Transverse colon (tissue), 4 donors: ENCODE data around the gene SCRN2. TPM values are rescaled to one million over a fixed set of nuclear protein-coding genes. Genes with fewer than 3 reads are reported as not detected.
A peak's percentile ranks its signal among the peaks of the same experiment; 100 is the strongest.

ENCODE experiments used
- DNase-seq: peaks from one replicate; pipeline ENCODE4 v3.0.0-alpha.2; 2019
- H3K27ac ChIP-seq, 4 donors: fragments of 200-600 bp; sonication (generic); 2 replicates each; pipeline ENCODE4 v1.5.1; 2016 to 2018; ENCODE audit warnings: inconsistent platforms in 4 of 4
- H3K27me3 ChIP-seq: fragments of 200-600 bp; sonication (generic); 2 replicates; pipeline ENCODE4 v1.5.1; 2017; ENCODE audit warnings: inconsistent platforms
- H3K36me3 ChIP-seq, 4 donors: fragments of 200-600 bp; sonication (generic); 2 replicates each; pipeline ENCODE4 v1.5.1; 2017 to 2019; ENCODE audit warnings: inconsistent platforms in 4 of 4
- H3K4me1 ChIP-seq, 4 donors: fragments of 200-600 bp; sonication (generic); 2 replicates each; pipeline ENCODE4 v1.5.1; 2017 to 2020; ENCODE audit warnings: inconsistent platforms in 4 of 4
- H3K4me3 ChIP-seq, 4 donors: fragments of 200-600 bp; sonication (generic); 1 replicate in 1 of 4; 2 replicates in 3 of 4; pipeline versions ENCODE4 v1.5.1 to v1.6.1; 2017 to 2019; ENCODE audit warnings: inconsistent platforms in 4 of 4
- H3K9me3 ChIP-seq, 2 donors: fragments of 200-600 bp; sonication (generic); 2 replicates each; pipeline ENCODE4 v1.5.1; 2017 to 2019; ENCODE audit warnings: inconsistent platforms in 2 of 2
- EP300 ChIP-seq: sonication (generic); formaldehyde crosslinking; IDR thresholded peaks from one replicate; pipeline ENCODE4 v1.6.1; 2017; ENCODE audit warnings: antibody characterized with exemption, low read depth
- POLR2A ChIP-seq: fragments of 450-650 bp; IDR thresholded peaks from one replicate; pipeline ENCODE4 v1.6.1; 2016; ENCODE audit warnings: antibody characterized with exemption, mild to moderate bottlenecking, moderate library complexity
- POLR2AphosphoS5 ChIP-seq, 3 donors: sonication (generic); formaldehyde crosslinking; IDR thresholded peaks; one replicate each; pipeline ENCODE4 v1.6.1; 2016; ENCODE audit warnings: antibody characterized with exemption in 3 of 3
- WGBS, 2 donors: methylation state at CpG; one replicate each; pipeline ENCODE4 v1.1.5; 2018; ENCODE audit warnings: low coverage in 1 of 2; 5-methylcytosine and 5-hydroxymethylcytosine counted together
- in situ Hi-C, 4 donors: fragments of 200-750 bp; cut with MboI; loops; one replicate each; pipeline versions ENCODE4 v1.15.0 to v1.15.1; 2017; ENCODE audit warnings: low sequenced_read_pairs in 3 of 4, low pct_ligation_motif_present in 1 of 4, low pct_unique_long_range_greater_than_20kb in 1 of 4
- intact Hi-C: fragments of 100-400 bp; cut with DNase I; formaldehyde crosslinking; loops from one replicate; pipeline ENCODE4 v1.15.1; 2023; ENCODE audit warnings: low total_unique reads
- total RNA-seq, 4 donors: library from RNA; depleted of rRNA; stranded (reverse); fragments of >200 nt; gene quantifications; one replicate each; pipeline ENCODE4 v1.1.0, GENCODE V29; 2016
- TF ChIP-seq, protein P1 (sequence below), 5 experiments: fragments of 200-600 bp in 3 of 5; fragments of 450-650 bp in 2 of 5; sonication (generic) in 3 of 5; IDR thresholded peaks; 1 replicate in 2 of 5; 2 replicates in 3 of 5; pipeline ENCODE4 v1.5.1; 2016 to 2017; ENCODE audit warnings: antibody characterized with exemption in 5 of 5, inconsistent platforms in 3 of 5, mild to moderate bottlenecking in 2 of 5, moderate library complexity in 1 of 5

Gene SCRN2
- total RNA-seq, 4 donors from 2014 or later, result 37.8 to 164 (median 89.7) TPM

DNA sequence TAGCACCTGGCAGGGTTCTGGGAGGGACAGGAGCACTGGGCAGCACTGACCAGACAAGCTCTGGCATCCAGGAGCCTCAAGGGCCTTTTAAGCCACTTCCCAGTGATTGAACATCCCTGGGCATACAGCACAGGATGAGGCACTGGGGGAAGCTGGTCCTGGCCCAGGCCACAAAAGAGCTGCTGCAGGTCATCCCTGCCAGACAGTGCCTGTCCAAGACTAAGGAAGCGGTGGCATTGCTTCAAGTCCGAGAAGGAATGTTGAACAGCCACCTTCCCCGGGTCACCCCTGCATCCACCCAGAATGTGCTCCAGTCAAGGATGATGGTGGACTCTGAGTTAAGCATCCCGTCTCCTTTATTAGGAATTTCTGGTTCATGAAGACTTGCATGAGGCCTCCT is 18.3 kb downstream of the SCRN2 start:
- intact Hi-C loops, result no loop called here
- 95% methylated on average over 4 of the region's 4 CpGs; no CpG with 5 or more reads in 1 of the 2 donors for WGBS, 2 donors
- H3K27me3 ChIP-seq, result no peaks in the 10 kb centered on the region
- H3K27ac ChIP-seq, result no peak overlapping the region
- in situ Hi-C loops, result no loop called here
- no peak overlapping the region for H3K4me3 ChIP-seq
- H3K36me3 ChIP-seq, result peaks cover 0 to 46% (median 22%) of the 10 kb centered on the region in 4 donors
- no peak for TF ChIP-seq POLR2A
- peaks cover 6 to 31% (median 26%) of the 10 kb centered on the region in 4 donors for H3K4me1 ChIP-seq
- DNase-seq, result no peak
- no peaks in the 10 kb centered on the region for H3K9me3 ChIP-seq

DNA sequence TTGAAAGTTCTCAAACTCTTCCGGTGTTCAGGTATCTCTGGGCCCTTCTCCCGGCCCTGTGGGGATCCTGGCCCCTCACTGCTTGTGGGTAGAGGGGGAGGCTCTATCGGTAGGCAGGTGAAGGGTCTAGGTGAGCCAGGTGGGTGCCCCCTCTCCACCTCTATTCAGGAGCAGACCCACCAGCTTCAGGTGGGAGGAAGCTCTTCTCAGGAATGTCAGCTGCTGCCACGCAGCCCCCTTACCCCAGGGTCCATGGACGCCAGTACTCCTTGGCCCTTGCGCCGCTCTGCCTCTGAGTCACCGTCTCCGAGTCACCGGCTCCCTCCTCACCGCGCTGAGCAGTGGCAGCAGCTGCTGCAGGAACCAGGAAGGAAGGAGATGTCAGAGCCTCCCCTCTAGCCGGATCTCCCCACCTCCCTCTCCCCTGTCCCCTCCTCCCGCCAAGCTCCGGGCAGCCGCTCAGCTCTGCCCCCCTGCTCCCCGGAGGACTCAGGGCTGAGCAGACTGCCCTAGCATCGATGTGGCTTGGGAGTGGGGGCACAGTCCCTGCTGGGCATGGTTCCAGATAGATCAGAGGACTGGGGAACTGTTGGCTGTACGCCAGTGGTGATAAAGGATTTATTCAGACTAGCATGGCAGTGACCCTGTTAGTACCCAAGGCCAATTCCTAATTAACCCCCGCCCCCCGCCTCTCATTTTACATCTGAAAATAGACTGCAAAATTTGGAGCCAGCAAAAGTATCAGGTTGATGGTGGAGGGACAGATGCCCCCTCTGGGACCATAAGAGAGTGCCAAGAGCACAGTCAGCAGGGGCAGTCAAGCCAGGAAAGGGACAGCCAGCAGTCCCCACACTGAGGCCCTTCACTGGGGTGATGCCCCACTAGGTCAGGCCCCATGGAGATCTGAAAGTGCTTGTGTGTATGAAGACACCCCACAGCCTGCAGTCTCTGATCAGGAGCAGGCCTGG is 19.4 kb downstream of the SCRN2 start, which contains the start of gene OSBPL7:
OSBPL7 (minus strand) TSS at position 371 of the 968 bp plus-strand sequence. CDS start 1,516 bp downstream, outside the sequence.
- DNase-seq, result peak; percentile 84
- 3% methylated on average over 21 of the region's 21 CpGs; no CpG with 5 or more reads in 1 of the 2 donors for WGBS, 2 donors
- H3K4me3 ChIP-seq, result peak within 1 kb of the TSS; percentile 43 to 73 (median 56)
- H3K36me3 ChIP-seq, result peaks cover 0 to 48% (median 22%) of the 10 kb centered on the region in 4 donors
- no peaks in the 10 kb centered on the region for H3K9me3 ChIP-seq
- peak; percentile 91 for TF ChIP-seq POLR2A
- TF ChIP-seq POLR2AphosphoS5 (IDR thresholded peaks at IDR 0.05), result peak; percentile 70 to 93 (median 91)
- TF ChIP-seq EP300, result no peak
- intact Hi-C loops, result no loop called here
- in situ Hi-C loops, result no loop called here
- no peaks in the 10 kb centered on the region for H3K27me3 ChIP-seq
- peak within 1 kb of the TSS; percentile 73 to 89 (median 86) for H3K27ac ChIP-seq
- H3K4me1 ChIP-seq, result peaks cover 6 to 31% (median 26%) of the 10 kb centered on the region in 4 donors

- TF ChIP-seq, protein P1, sequence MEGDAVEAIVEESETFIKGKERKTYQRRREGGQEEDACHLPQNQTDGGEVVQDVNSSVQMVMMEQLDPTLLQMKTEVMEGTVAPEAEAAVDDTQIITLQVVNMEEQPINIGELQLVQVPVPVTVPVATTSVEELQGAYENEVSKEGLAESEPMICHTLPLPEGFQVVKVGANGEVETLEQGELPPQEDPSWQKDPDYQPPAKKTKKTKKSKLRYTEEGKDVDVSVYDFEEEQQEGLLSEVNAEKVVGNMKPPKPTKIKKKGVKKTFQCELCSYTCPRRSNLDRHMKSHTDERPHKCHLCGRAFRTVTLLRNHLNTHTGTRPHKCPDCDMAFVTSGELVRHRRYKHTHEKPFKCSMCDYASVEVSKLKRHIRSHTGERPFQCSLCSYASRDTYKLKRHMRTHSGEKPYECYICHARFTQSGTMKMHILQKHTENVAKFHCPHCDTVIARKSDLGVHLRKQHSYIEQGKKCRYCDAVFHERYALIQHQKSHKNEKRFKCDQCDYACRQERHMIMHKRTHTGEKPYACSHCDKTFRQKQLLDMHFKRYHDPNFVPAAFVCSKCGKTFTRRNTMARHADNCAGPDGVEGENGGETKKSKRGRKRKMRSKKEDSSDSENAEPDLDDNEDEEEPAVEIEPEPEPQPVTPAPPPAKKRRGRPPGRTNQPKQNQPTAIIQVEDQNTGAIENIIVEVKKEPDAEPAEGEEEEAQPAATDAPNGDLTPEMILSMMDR (IDR thresholded peaks at IDR 0.05), result no peak
- TF ChIP-seq POLR2A (no peak), POLR2AphosphoS5 (IDR thresholded peaks at IDR 0.05) (no peak), EP300 (no peak)
- no peak for DNase-seq
- peaks cover 0 to 47% (median 22%) of the 10 kb centered on the region in 4 donors for H3K36me3 ChIP-seq
These were observed 20.0 kb downstream of the SCRN2 start for GRCh38 chr17:47821031-47821423.

DNA sequence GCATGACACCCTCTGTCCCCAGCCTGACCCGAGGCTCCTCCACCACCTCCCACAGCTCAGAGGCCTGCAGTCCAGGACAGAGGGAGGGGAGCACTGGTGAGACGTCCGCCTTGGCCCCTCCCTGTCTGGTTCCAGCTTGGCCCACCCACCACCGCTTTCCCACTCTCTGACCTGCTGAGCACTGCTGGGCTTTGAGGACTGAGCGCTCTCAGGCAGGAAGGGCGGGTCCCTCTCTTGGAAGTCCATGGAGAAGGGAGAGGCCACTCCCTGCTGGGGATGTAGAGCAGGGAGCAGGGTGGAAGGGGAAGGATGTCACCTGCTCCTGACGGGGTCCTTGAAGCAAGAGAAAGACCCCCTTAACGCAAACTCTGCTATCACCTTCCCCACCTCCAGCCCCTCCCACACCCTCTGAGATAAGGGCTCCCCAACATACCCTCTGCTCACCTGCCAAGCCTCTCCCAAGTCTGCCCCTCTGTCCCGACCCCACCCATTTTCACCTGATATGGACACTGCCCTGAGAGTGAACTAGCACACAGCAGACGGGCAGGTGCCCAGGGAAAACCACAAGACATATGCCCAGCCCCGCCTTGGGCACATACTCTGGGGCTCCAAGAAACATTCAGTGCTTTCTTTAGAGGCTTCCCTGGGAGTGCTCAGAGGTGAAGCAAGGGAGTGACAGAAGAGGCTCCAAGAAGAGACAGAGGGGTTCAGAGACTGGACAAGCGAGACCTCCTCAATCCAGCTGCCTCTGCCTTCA is 20.9 kb downstream of the SCRN2 start:
- peak overlapping the region in 3 of 4 donors; percentile 52 to 73 (median 61) for H3K4me3 ChIP-seq
- WGBS, 2 donors, result 40 to 44% methylated on average over 2 to 12 of the region's 12 CpGs
- TF ChIP-seq, protein P1 (IDR thresholded peaks at IDR 0.05), result no peak
- peak; percentile 6 to 83 (median 74) for TF ChIP-seq POLR2AphosphoS5 (IDR thresholded peaks at IDR 0.05)
- TF ChIP-seq EP300, result no peak
- peak; percentile 80 for TF ChIP-seq POLR2A
- peaks cover 6 to 31% (median 26%) of the 10 kb centered on the region in 4 donors for H3K4me1 ChIP-seq
- H3K9me3 ChIP-seq, result no peaks in the 10 kb centered on the region
- no peaks in the 10 kb centered on the region for H3K27me3 ChIP-seq
- H3K27ac ChIP-seq, result peak overlapping the region; percentile 73 to 89 (median 86)
- in situ Hi-C loops (no loop called here), intact Hi-C loops (no loop called here)
- peak; percentile 85 for DNase-seq
- peaks cover 0 to 47% (median 22%) of the 10 kb centered on the region in 4 donors for H3K36me3 ChIP-seq

More at GRCh38 chr17:47821031-47821423, 20.0 kb downstream of the SCRN2 start:
- Histone ChIP-seq H3K27ac (peak overlapping the region; percentile 73 to 89 (median 86)), H3K27me3 (no peaks in the 10 kb centered on the region), H3K4me1 (peaks cover 6 to 31% (median 26%) of the 10 kb centered on the region in 4 donors), H3K4me3 (peak overlapping the region; percentile 43 to 73 (median 56)), H3K9me3 (no peaks in the 10 kb centered on the region)
- intact Hi-C loops, result no loop called here
- WGBS, 2 donors, result 4% methylated on average over 4 of the region's 4 CpGs; no CpG with 5 or more reads in 1 of the 2 donors
- in situ Hi-C loops, result no loop called here
